ENCODE results near the gene SEMA6A.

Gene SEMA6A

DNA sequence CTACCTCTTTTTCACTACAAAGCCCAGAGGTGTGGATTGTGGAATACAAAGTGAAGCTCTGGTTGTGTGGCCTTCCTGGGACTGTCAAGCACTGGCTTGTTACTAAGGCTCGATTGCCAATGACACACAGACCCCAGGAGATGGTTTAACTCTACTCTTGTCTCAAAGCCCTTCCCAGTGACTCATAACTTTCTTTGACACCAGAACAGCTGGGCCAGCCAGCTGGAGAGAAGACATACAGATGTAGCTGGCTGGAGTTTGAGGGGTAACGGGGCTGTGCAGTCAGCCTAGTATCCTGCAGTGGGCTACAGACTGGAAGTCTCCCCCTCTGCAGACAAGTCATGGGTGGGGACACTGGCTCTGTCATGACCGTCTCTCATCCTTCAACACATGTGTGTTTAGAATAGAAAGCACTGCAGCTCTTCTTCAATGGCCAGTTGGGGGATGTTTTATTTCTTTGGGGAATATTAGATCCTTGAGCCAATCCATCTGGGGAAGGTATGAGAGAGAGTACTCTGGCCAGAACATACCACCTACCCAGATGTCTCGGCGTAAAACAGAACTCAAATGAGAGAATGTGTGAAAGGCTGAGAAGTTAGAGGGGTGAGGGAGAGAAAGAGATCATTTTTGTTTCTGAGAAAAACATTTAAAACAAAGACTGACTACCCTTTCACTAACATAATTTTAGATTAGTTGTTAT lies 53.3 kb downstream of the SEMA6A start:
- no peak for DNase-seq

DNA sequence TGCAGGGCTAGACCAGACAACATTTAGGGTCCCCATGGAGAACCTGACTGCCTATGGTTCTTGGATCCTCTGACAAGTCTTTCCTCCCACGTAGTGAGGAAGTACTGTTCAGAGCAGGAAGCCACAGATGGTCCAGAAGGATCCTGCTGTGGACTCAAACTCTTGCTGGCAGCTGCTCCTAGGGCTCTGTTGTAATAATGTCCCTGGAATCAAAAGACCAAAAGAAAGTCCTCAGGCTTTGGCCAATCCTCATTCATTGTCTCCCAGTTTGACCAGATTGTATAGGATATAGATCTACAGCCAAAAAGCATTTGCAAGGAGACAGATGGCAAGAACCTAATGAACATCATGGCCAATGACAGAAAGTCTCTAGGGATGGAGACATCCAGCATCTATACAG lies 53.9 kb downstream of the SEMA6A start:
- DNase-seq = no peak

DNA sequence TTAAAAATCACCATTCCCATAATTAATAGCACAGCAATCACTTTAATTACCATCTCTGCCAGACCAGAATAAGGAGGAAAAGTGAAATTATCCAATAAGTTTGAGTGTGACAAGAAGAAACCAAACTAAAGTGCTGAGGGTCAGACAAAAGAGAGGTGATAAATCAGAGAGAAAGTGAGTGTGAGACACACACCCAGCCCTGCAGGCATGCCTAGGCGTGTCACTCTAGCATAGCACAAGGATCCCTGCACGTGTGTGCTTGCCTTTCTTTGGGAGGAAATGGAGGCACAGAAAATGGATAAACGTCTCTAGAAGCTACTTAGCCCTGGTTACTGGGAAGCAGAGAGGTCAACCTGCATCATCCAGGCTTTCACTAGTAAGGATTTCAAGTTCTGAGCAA lies 56.2 kb downstream of the SEMA6A start:
- no peak for DNase-seq

DNA sequence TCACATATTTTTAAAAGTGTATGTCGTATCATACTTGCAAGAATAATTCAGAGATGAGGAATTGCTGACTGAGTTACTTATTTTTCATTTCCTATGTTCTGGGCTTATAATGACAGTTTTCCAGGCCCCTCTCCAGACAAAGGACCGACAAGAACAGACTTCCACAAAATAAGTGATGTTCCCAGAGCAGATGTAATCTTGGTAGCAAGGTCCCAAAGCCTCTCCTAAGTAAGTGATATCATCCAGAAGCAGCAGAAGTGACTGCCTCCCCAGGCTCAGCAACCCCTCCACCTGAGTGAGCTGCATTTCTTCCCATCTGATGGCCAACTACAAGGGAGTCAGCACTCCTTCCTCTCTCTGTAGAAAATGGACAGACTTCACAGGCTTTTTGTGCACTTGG lies 57.1 kb downstream of the SEMA6A start:
- DNase-seq = no peak

DNA sequence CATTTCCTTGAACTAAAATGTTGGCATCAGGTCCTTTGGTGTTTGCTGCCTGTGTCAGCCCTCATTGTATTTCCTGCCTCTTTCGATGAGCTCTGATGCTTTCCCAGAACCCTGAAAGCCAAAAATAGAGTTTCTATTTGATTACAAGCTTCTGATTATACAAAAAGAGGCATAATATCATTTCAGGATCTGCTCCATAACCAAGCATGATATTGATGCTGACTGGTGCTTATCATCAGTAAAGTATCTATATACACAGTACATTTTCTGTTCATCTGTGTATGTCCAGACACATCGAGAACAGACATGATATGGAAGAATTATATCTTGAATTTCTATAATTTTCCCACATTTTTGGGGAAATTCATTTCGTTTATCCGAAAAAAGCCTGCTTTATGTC lies 58.6 kb downstream of the SEMA6A start:
- DNase-seq = no peak

DNA sequence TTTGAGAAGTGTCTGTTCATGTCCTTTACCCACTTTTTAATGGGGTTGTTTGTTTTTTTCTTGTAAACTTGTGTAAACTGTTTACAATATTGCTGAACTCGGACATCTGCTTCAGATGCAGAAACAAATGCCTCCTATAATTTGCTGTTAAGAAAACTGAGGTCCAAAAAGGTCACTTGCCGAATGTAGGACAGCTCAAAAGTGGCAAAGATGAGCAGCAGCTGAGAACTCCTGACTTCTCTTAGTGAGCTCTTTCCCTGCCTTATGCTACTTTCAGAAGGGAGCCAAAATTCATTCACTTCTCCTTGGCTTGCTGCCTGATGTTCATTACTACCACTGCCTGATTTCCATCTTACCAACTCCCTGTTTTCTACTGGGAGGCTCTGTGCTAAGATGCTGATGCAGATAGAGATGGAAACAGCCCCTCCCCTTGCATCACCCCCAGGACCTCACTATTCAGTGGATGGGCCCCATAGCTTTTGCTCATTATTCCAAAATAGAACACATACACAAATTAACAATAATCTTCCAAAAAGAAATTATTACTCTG lies 60.1 kb downstream of the SEMA6A start:
- no peak for DNase-seq

DNA sequence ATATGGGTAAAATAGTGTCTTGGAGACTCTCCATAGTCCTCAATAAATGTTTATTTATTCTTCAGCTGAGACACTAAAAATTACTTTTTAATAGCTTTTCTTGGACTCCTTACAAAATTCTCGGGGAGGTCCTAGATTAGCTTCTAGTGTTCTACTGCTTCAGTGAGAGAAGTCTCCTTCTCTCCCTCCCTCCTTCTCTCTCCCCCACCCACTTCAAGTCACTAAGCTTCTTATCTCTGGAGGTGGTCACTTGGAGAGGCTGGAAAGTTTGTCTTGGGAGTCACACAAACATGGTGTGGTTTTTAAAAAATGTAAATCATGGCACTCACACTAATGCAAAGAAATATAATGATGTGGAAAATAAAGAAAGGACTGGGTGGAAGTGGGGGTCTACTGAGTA lies 64.1 kb downstream of the SEMA6A start:
- no peak for DNase-seq

DNA sequence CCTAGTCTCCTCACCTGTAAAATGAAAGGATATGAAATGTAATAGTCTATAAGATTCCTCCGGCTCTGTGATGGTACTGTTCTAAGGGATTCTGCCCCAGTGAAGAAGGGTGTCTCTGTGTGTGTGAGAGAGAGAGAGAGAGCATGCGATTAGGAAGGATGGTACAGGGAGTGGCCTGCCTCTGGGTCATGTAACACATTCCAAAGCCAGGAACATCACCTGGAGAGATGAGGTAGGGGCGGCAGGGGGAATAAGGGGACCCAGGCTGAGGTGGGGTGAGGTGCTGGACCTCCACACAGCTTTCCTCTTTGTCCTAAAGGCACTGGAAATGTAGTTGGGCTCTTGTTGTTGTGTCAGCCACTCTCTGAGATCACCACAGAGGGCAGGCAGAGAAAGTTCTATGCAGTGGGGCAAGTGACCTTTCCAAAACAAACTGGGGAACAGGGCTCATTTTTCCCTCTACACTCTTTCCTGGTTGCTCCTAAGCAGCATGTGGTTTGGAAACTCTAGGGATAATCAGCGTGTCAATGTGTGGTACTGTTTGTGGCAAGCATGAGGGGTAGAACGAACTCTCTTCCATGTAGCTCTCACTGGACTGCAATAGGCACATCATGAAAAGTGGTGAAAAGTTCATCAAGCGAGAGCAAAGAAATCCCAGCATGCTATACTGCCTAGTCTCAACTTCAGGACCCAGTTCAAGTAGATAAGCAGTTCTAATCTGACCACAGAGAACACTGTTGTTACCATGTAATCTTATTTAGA lies 65.0 kb downstream of the SEMA6A start:
- no peak for DNase-seq

DNA sequence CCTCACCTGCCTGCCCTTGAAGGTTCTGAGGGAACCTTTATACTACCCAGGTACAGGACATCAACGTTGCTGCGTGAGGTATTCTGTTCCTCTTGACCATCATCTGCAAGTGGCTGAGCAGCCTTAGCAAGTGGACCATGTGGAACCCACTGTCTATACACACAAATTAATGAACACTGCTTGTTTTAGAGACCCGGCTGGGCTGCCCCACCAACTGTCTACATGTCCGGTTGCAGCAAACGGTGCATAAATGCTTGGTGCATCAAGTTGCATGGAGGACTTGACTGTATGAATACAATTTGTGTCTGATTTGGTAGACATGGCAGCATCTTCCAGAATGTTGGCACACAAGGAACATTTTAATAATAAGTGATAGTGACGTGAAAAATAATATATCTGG lies 65.8 kb downstream of the SEMA6A start:
- no peak for DNase-seq

DNA sequence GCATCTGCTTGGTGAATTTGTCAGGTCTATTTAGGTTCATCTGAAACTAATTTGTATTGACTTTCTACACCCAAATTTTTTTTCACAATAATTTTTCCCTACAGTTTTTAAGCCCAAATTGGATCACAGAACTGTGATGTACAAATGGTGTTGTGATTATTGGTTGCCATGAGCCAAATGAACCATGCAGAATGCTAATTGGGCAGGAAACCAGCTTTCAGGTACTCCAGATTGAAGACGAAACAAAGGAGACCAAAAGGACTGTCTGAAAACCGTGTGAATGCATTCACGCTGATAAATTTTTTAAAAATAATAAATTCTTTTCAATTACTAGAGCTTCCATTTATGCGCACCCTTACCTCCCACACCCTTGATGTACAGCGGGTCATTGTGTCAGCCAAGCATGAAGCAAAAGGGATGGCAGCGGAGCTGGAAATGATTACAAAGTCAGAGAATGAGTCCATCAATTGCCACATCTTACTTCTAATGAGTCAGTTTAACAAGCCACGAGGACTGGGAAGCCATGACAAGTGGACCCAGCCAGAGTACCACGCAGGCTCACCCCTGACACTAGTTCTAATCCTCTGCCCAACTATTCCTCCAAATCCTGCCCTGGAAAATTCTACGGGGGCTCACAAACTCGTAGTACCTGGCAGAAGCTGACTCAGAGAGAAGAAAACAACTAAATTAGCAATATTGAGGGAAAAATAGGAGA lies 66.5 kb downstream of the SEMA6A start:
- DNase-seq = no peak

DNA sequence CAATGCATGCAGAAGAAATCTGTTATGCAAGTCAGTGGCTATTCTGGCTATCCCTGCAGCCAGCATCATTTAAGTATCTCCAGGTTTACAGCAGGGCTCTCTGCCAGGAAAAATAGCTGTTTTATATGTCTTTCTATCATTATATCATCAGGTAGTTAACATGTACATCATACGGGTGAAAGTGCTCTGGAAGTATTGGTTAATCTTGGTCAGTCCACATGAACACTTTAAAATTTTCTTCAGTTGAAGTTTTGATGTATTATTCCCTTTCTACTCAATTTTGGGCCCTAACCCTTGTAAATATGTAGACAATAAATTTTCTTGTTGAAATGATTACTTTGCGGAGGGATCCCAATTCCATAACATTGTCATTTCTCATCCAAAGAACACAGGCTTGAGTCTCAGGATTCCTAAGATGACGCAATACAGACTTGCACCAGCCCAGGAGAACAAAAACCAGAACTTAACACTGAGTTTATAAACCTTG lies 67.5 kb downstream of the SEMA6A start:
- no peak for DNase-seq

DNA sequence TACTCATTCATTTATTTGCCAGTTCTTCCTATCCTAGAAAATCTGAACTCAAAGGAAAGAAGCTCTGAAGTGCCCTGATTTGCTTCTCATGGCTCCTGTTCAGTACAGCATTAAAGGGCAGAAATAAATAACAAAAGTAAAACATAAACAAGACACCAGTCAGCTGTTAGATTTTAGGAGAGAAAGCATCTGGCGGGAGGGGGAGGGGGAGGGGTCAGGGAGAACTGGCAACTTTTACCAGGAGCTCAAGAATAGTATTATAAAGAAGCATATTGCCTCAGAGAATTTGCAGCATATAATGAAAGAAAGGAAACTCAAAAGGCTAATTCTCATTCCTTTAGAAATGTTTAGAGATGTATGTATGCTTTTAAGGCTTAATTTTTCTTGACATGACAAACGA lies 68.1 kb downstream of the SEMA6A start:
- no peak for DNase-seq

DNA sequence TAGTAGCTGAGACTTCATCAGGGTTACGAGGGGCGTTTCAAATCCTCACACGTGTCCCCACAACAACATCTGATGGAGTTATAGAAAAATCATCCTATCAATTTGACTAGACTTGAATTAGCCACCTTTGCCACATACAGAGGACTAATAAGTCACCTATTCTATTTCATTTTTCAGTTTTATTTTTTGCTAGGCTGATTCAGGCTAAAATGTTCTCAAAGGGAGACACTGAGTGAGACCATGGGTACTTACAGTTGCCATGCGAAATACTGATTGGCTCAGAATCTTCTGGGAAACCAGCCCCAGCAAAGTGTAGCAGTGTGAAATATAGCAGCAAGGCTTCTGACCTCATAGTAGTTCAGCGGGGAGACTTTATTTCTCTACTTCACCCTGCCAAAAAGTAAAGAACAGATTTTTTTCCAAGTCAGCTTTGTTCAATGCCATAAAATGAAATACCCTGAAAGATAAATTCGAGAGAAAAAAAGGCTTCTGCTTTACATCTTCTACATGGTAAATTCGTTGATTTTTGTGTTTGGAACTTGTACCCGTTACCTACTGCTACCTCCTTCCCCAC lies 69.9 kb downstream of the SEMA6A start:
- DNase-seq = no peak

DNA sequence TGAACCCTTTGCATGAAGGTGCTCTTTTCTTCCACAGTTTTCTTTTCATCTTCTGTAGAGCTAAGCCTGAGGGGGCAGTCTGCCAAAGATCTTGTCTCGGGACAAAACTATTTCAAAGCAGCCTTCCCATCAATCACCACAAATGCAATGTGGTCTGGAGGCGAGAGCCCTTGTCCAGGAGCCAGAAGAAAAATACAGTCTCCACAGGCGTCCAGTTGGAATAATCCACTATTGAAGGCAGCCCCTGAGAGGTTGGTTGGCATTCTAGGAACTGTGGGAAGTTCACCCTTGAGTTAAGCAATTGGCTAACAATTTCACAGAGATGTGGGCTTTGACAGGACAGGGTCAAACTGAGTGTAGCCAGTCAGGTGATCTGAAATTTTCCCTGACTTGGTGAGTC lies 72.0 kb downstream of the SEMA6A start:
- no peak for DNase-seq

DNA sequence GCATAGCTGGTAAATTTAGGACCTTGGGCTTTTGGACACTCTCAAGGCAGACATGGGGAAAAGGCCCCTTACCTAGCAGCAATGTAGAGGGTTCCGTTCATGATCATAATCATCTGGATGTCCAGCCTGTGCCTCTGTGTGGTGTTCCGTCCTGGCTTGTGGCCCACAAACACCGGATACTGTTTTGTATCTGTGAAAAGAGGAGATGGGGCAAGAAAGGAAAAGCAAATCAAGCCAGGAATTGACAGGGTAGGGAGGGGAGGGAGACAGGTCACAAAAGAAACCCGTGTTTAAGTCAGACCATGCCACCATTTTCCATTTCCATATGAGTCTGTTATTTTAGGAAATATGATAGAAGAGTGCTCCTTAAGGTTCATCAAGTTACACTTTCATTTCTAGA lies 72.5 kb downstream of the SEMA6A start:
- no peak for DNase-seq

DNA sequence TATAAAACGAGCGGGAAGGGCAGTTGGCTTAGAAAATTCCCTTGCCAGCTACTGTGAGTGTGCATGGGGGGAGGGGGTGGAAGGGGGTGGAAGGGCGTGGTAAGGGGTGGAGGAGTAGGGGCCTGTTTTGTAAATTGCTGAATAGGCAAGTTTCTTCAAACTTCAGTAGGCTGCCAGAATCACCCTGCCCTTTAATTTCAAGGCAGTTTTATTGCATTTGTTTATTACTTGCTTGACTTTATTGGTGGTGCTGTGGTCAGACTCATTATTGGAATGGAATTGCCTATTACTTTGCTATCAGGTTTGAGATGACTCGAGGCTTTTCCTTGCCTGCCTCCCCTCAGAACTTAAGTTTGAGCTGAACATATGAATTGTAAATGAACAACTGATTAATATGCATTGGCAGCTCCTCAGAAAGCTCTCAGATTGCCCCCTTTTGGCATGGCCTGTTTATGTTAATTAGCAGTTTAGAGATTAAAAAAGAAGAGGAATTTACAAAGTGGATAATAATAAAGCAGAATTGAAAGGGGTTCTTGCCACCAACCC lies 76.0 kb downstream of the SEMA6A start:
- DNase-seq = no peak

DNA sequence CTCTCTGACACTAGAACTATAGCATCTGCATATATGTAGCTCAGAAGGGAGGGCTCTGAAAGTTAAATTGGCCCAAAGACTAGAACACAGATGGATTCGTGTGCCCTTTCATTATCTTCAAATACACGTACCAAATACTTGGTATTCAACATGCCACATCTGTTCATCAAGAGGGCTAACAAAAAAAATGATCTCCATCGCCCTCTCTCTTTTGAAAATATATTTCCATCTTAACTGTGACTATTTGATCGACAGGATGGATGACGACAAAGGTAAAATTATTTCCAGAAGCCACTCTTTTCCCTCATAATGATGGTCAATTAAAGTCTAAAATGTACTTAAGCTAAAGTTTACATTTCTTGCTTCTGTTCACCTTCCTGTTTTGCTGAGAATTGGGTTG lies 77.0 kb downstream of the SEMA6A start:
- DNase-seq = no peak

DNA sequence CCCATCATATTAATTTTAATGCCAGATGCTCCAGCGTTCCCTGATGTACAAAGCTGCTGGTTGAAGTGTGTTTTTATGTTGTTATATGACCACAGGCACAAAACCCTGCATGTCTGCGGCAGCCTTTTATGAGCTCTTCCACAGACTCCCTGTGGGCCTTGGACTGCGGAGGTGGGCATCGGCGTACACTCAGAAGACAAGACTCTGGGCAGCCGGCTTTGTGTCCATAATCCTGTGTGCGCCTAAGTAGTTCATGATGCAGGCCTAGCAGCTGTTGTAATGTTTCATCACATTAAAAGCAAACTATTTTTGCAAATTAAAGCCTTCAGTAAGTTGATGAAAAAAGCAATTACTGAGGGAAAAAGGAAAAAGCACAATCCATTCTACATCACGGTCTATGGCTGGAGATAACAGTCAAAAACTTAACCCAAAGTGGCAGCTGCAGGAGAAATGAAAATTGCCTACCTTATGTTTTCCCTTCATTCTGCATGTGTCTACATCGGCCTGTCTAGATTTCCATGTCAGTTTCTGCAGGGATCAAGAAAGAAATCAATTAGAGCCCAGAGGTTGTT lies 78.8 kb downstream of the SEMA6A start:
- no peak for DNase-seq

DNA sequence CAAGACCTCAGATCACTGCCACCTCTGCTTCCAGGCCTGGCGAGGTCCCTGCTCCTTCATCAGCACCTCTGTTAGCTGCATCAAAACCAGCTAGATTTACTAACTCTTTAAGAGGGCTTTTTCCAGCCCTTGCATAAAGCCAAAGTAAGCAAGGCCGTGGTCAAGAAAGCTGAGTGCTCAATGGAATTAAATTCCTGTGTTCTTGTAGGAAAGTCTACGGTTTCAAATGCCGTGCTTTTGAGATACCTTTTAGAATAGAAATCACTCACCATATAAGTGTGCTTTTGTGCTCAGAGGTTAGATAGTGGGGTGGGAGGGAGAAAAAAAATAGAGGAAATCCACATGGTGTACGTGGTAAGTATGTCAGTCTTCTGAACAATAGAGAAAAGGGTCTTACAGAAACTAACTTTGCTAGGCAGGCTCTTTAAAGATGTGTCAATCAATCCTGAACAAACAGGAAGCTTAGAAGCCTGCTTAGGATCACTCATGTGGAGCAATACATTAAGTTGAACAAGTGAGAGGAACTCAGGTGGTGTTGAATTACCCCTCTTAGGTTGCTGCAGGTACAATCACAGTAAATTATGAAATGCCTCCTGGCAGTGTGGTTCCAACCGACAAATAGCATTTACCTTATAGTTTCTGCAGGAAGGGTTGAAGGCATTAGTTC lies 79.7 kb downstream of the SEMA6A start:
- no peak for DNase-seq

DNA sequence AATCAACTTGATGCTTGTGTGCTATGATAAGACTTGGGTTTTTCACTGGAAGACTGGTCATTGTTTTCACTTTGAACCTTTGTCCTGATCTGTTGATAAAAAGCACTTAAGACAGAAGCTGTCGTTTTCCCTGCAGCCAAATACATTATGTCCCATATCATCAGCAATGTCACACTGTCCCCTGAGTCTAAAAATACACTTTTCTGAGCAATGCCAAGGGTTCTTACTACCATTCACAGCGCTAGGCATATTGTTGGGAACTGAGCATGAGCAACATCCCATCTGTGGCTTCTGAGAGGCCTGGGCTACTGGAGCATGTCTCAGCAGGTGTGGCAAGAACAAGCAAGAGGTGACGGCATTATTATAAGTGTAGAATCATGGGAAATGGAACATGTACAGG lies 81.8 kb downstream of the SEMA6A start:
- no peak for DNase-seq

DNA sequence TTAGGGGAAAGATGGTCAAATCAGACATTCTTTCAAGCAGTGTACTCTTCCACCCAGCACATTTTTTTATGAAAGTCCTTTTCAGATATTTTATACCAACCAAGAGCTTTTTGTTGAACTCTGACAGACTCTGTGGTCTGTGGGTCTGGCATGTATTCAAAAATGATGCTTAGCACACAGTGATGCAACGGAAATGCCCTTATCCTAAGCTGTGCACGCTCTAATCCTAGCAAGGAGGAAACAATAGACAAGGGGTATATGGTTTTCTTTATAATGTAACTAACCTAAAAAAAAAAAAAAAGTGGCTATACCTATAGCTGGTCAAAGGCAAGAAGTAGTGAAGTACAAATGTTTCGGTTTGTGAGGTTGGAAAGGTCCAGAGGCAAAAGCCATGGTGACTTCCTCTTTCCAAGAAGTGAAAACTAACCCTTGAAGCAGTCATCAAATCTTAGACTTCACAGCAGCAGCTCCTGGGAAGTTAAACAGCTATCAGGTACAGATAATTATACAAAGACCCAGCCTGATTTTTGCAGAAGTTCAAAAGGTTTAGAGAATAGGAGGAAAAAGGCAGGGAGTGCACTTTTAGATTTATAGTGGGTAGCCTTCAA lies 82.5 kb downstream of the SEMA6A start:
- DNase-seq = no peak

All from T1000 (cell line).